KOPT-K1 (cell line): ENCODE results near the gene PIGP.
"Not testable (repeated sequence)": the region's sequence is repeated elsewhere in the genome, so short reads cannot be mapped to it uniquely, and the experiment has no call there.

Source experiments
- H3K27ac ChIP-seq: fragments of 200-600 bp; sonication (generic); 2 replicates; pipeline ENCODE4 v1.5.1; 2016; ENCODE audit warnings: antibody characterized with exemption, mild to moderate bottlenecking, low read depth, low read length; ENCODE audit not compliant: poor library complexity, severe bottlenecking
- H3K36me3 ChIP-seq: fragments of 200-600 bp; sonication (generic); 2 replicates; pipeline ENCODE4 v1.5.1; 2017; ENCODE audit warnings: antibody characterized with exemption, mild to moderate bottlenecking, low read length, moderate library complexity; ENCODE audit not compliant: insufficient read depth
- H3K9me3 ChIP-seq: fragments of 200-600 bp; sonication (generic); 2 replicates; pipeline ENCODE4 v1.5.1; 2017; ENCODE audit warnings: antibody characterized with exemption, low read length, mild to moderate bottlenecking; ENCODE audit not compliant: insufficient read depth, poor library complexity, severe bottlenecking

PIGP gene

GRCh38 chr21:37072988-37073416 lies at the start of gene PIGP, which contains the start of gene TTC3:
Gene PIGP, minus strand, starts transcription at chr21:37073071. Its CDS starts 556 bp downstream, at chr21:37072515.
Gene TTC3, plus strand, starts transcription at chr21:37073254. Its CDS starts 14,004 bp downstream, at chr21:37087258.
- H3K36me3 ChIP-seq, result peaks cover 24% of the 10 kb centered on the region
- H3K9me3 ChIP-seq, result no peaks in the 10 kb centered on the region
- H3K27ac ChIP-seq, result peak within 1 kb of the TSS; percentile 87

GRCh38 chr21:37119421-37120218 lies 46.7 kb upstream of the PIGP start:
- Histone ChIP-seq H3K36me3 (peaks cover 50% of the 10 kb centered on the region), H3K27ac (no peak overlapping the region), H3K9me3 (no peaks in the 10 kb centered on the region)

GRCh38 chr21:37118187-37118826 lies 45.4 kb upstream of the PIGP start:
- H3K36me3 ChIP-seq, result peaks cover 40% of the 10 kb centered on the region
- H3K27ac ChIP-seq, result no peak overlapping the region
- no peaks in the 10 kb centered on the region for H3K9me3 ChIP-seq

- H3K36me3 ChIP-seq, result peaks cover 31% of the 10 kb centered on the region
- no peaks in the 10 kb centered on the region for H3K9me3 ChIP-seq
- H3K27ac ChIP-seq, result no peak overlapping the region
These were observed 44.3 kb upstream of the PIGP start for GRCh38 chr21:37117204-37117603.

GRCh38 chr21:37116459-37116858 lies 43.6 kb upstream of the PIGP start:
- peaks cover 30% of the 10 kb centered on the region for H3K36me3 ChIP-seq
- H3K27ac ChIP-seq, H3K9me3 ChIP-seq: not testable (repeated sequence)

- not testable (repeated sequence) for H3K27ac ChIP-seq, H3K9me3 ChIP-seq
- peaks cover 18% of the 10 kb centered on the region; the same call in 1 of the 2 replicates for H3K36me3 ChIP-seq
These were observed 41.4 kb upstream of the PIGP start for GRCh38 chr21:37114301-37114700.

GRCh38 chr21:37111029-37111428 lies 38.2 kb upstream of the PIGP start:
- H3K36me3 ChIP-seq, result peaks cover 20% of the 10 kb centered on the region
- H3K27ac ChIP-seq, result not testable (repeated sequence)
- peaks cover 36% of the 10 kb centered on the region for H3K9me3 ChIP-seq

- H3K36me3 ChIP-seq, result peaks cover 11% of the 10 kb centered on the region
- peaks cover 36% of the 10 kb centered on the region for H3K9me3 ChIP-seq
- no peak overlapping the region for H3K27ac ChIP-seq
These were observed 34.1 kb upstream of the PIGP start for GRCh38 chr21:37106998-37107397.

GRCh38 chr21:37102746-37103145 lies 29.9 kb upstream of the PIGP start:
- Histone ChIP-seq H3K9me3 (peaks cover 11% of the 10 kb centered on the region), H3K36me3 (peaks cover 27% of the 10 kb centered on the region)
- not testable (repeated sequence) for H3K27ac ChIP-seq

- H3K36me3 ChIP-seq, result peaks cover 41% of the 10 kb centered on the region
- no peaks in the 10 kb centered on the region for H3K9me3 ChIP-seq
These were observed 28.5 kb upstream of the PIGP start for GRCh38 chr21:37101384-37101783.

GRCh38 chr21:37100316-37100715 lies 27.4 kb upstream of the PIGP start:
- no peaks in the 10 kb centered on the region for H3K9me3 ChIP-seq
- H3K36me3 ChIP-seq, result peaks cover 51% of the 10 kb centered on the region
- no peak overlapping the region for H3K27ac ChIP-seq

More at GRCh38 chr21:37101384-37101783, 28.5 kb upstream of the PIGP start:
- H3K27ac ChIP-seq, result no peak overlapping the region

GRCh38 chr21:37098751-37099150 lies 25.9 kb upstream of the PIGP start:
- peaks cover 67% of the 10 kb centered on the region for H3K36me3 ChIP-seq
- no peaks in the 10 kb centered on the region for H3K9me3 ChIP-seq

GRCh38 chr21:37095821-37096220 lies 22.9 kb upstream of the PIGP start:
- peaks cover 82% of the 10 kb centered on the region for H3K36me3 ChIP-seq

More at GRCh38 chr21:37098751-37099150, 25.9 kb upstream of the PIGP start:
- H3K27ac ChIP-seq, result no peak overlapping the region

GRCh38 chr21:37093977-37094376 lies 21.1 kb upstream of the PIGP start:
- Histone ChIP-seq H3K9me3 (no peaks in the 10 kb centered on the region), H3K36me3 (peaks cover 78% of the 10 kb centered on the region), H3K27ac (no peak overlapping the region)

More at GRCh38 chr21:37095821-37096220, 22.9 kb upstream of the PIGP start:
- Histone ChIP-seq H3K9me3 (no peaks in the 10 kb centered on the region), H3K27ac (no peak overlapping the region)

GRCh38 chr21:37088186-37088735 lies 15.4 kb upstream of the PIGP start:
- H3K9me3 ChIP-seq, result no peaks in the 10 kb centered on the region
- no peak overlapping the region for H3K27ac ChIP-seq
- H3K36me3 ChIP-seq, result peaks cover 30% of the 10 kb centered on the region
